Measurements from ENCODE around the gene TMEM50A. TPM values are rescaled to one million over a fixed set of nuclear protein-coding genes. Genes with fewer than 3 reads are reported as not detected.
"Not testable (repeated sequence)": the region's sequence is repeated elsewhere in the genome, so short reads cannot be mapped to it uniquely, and the experiment has no call there.

TMEM50A gene
- total RNA-seq, 1 experiment from 2014 or later = 95.9 TPM

- H3K14ac ChIP-seq (ENCODE audit: insufficient read depth, low read length); H3K79me1 ChIP-seq (ENCODE audit: insufficient read depth, low read depth, low read length, poor library complexity, severe bottlenecking); H3K4me2 ChIP-seq (ENCODE audit: insufficient read depth, insufficient read length, low read length); H2AFZ ChIP-seq (ENCODE audit: low read length); H3K27me3 Mint-ChIP-seq (ENCODE audit: low read depth); H3K27ac ChIP-seq (ENCODE audit: insufficient read length, low read depth, low read length); H2BK5ac ChIP-seq (ENCODE audit: insufficient read length, low read length); H3K4me3 Mint-ChIP-seq; H3K9me3 ChIP-seq (ENCODE audit: control insufficient read depth, low read depth, low read length); DNase-seq; H2BK15ac ChIP-seq (ENCODE audit: low read depth, low read length); H3K4me1 Mint-ChIP-seq; H3K27me3 ChIP-seq (ENCODE audit: insufficient read depth, low read length); H2BK120ac ChIP-seq (ENCODE audit: low read depth, low read length, poor library complexity, severe bottlenecking); H3K4me1 ChIP-seq (ENCODE audit: insufficient read depth, low read length); H3T11ph ChIP-seq (ENCODE audit: low read length); H3K4ac ChIP-seq (ENCODE audit: low read depth, low read length); H3K23ac ChIP-seq (ENCODE audit: insufficient read length, low read depth, low read length); H3K36me3 Mint-ChIP-seq (ENCODE audit: insufficient read depth in 1 of 3, low read depth in 3 of 3); H4K91ac ChIP-seq (ENCODE audit: insufficient read length, low read depth, low read length); H3K27ac Mint-ChIP-seq; H2AK5ac ChIP-seq (ENCODE audit: insufficient read length, low read length); H4K8ac ChIP-seq (replicated peaks; ENCODE audit: insufficient read length, low read depth, low read length); H3K56ac ChIP-seq (ENCODE audit: insufficient read length, low read depth, low read length); H2BK20ac ChIP-seq (ENCODE audit: low read depth, low read length, poor library complexity, severe bottlenecking); H3K79me2 ChIP-seq (ENCODE audit: insufficient read depth, low read length); H4K5ac ChIP-seq (ENCODE audit: insufficient read length, low read depth, low read length); H3K18ac ChIP-seq (ENCODE audit: insufficient read length, low read depth, low read length); H3K23me2 ChIP-seq (ENCODE audit: insufficient read length, low read depth, low read length, poor library complexity, severe bottlenecking); H3K9ac ChIP-seq (ENCODE audit: extremely low read depth, insufficient read length, low read length); H4K20me1 ChIP-seq (ENCODE audit: control insufficient read depth, insufficient read depth, insufficient read length); H2BK12ac ChIP-seq (ENCODE audit: insufficient read length, low read depth, low read length); H3K9me3 Mint-ChIP-seq: not testable (repeated sequence)
- no CpG with 5 or more reads among the region's 9 CpGs for WGBS (ENCODE audit: extremely low coverage, insufficient read length, low lambda C conversion rate)
Observed at GRCh38 chr1:25300729-25301128, 37.4 kb upstream of the TMEM50A start.

- not testable (repeated sequence) for H4K8ac ChIP-seq (replicated peaks; ENCODE audit: insufficient read length, low read depth, low read length); H3K36me3 Mint-ChIP-seq (ENCODE audit: insufficient read depth in 1 of 3, low read depth in 3 of 3); H3K27me3 Mint-ChIP-seq (ENCODE audit: low read depth); H2BK120ac ChIP-seq (ENCODE audit: low read depth, low read length, poor library complexity, severe bottlenecking); H3K56ac ChIP-seq (ENCODE audit: insufficient read length, low read depth, low read length); H3K4me1 Mint-ChIP-seq; H3T11ph ChIP-seq (ENCODE audit: low read length); H3K9ac ChIP-seq (ENCODE audit: extremely low read depth, insufficient read length, low read length); H2BK12ac ChIP-seq (ENCODE audit: insufficient read length, low read depth, low read length); H3K4me3 Mint-ChIP-seq; H2BK5ac ChIP-seq (ENCODE audit: insufficient read length, low read length); DNase-seq; H2BK20ac ChIP-seq (ENCODE audit: low read depth, low read length, poor library complexity, severe bottlenecking); H3K9me3 Mint-ChIP-seq; H2AFZ ChIP-seq (ENCODE audit: low read length); H3K79me1 ChIP-seq (ENCODE audit: insufficient read depth, low read depth, low read length, poor library complexity, severe bottlenecking); H3K23ac ChIP-seq (ENCODE audit: insufficient read length, low read depth, low read length); H4K20me1 ChIP-seq (ENCODE audit: control insufficient read depth, insufficient read depth, insufficient read length); H3K18ac ChIP-seq (ENCODE audit: insufficient read length, low read depth, low read length); H3K9me3 ChIP-seq (ENCODE audit: control insufficient read depth, low read depth, low read length); H3K27ac Mint-ChIP-seq; H2AK5ac ChIP-seq (ENCODE audit: insufficient read length, low read length); H3K79me2 ChIP-seq (ENCODE audit: insufficient read depth, low read length); H3K23me2 ChIP-seq (ENCODE audit: insufficient read length, low read depth, low read length, poor library complexity, severe bottlenecking); H4K5ac ChIP-seq (ENCODE audit: insufficient read length, low read depth, low read length); H3K27me3 ChIP-seq (ENCODE audit: insufficient read depth, low read length); H3K14ac ChIP-seq (ENCODE audit: insufficient read depth, low read length); H4K91ac ChIP-seq (ENCODE audit: insufficient read length, low read depth, low read length); H3K4ac ChIP-seq (ENCODE audit: low read depth, low read length); H2BK15ac ChIP-seq (ENCODE audit: low read depth, low read length); H3K4me1 ChIP-seq (ENCODE audit: insufficient read depth, low read length); H3K27ac ChIP-seq (ENCODE audit: insufficient read length, low read depth, low read length); H3K4me2 ChIP-seq (ENCODE audit: insufficient read depth, insufficient read length, low read length)
- WGBS (ENCODE audit: extremely low coverage, insufficient read length, low lambda C conversion rate) = no CpG with 5 or more reads among the region's 3 CpGs
Observed at GRCh38 chr1:25302330-25302729, 35.8 kb upstream of the TMEM50A start.
